Right lobe of liver (tissue), 4 donors: ENCODE measurements around the gene BMP7.

Experiments
- CTCF ChIP-seq, 4 donors: fragments of 200-600 bp in 3 of 4; fragments of 450-650 bp in 1 of 4; IDR thresholded peaks; one replicate each; pipeline versions ENCODE4 v1.5.1 to v1.8.0; 2016 to 2022; ENCODE audit warnings: antibody characterized with exemption in 4 of 4, mild to moderate bottlenecking in 2 of 4
- POLR2A ChIP-seq: fragments of 450-650 bp; IDR thresholded peaks from one replicate; pipeline ENCODE4 v1.6.1; 2017; ENCODE audit warnings: antibody characterized with exemption, mild to moderate bottlenecking
- donor health status: DM: no; HTN: no; CAD: no.
- donor health status: DM: no; HTN: no; CAD: no.
- donor health status: DM: no; HTN: yes; CAD: no.

GRCh38 chr20:57283860-57284259 is 17.4 kb upstream of the BMP7 start:
- TF ChIP-seq POLR2A (no peak), CTCF (IDR thresholded peaks at IDR 0.05) (no peak)
